ENCODE measurements around the gene UBE2I. TPM values are rescaled to one million over a fixed set of nuclear protein-coding genes. Genes with fewer than 3 reads are reported as not detected.
"Not testable (repeated sequence)": the region's sequence is repeated elsewhere in the genome, so short reads cannot be mapped to it uniquely, and the experiment has no call there.

Gene UBE2I
- total RNA-seq, 2 donors from 2014 or later: 76.6 to 87.1 TPM

GRCh38 chr16:1322407-1322806 is 13.0 kb downstream of the UBE2I start:
- no peak for DNase-seq
- no peak for ATAC-seq
- intact Hi-C loops (cut with DNase I, micrococcal nuclease): no loop called here

- intact Hi-C loops (cut with DNase I, micrococcal nuclease): no loop called here
- no peak for ATAC-seq
- no peak for DNase-seq
These were observed 14.1 kb downstream of the UBE2I start for GRCh38 chr16:1323296-1324239.

GRCh38 chr16:1324286-1324826 is 14.9 kb downstream of the UBE2I start:
- intact Hi-C loops (cut with DNase I, micrococcal nuclease): no loop called here
- ATAC-seq (no peak), DNase-seq (no peak)

- ATAC-seq (peak; percentile 3), DNase-seq (no peak)
- intact Hi-C loops (cut with DNase I, micrococcal nuclease): no loop called here
These were observed 15.8 kb downstream of the UBE2I start for GRCh38 chr16:1325261-1325660.

GRCh38 chr16:1325673-1326371 is 16.4 kb downstream of the UBE2I start:
- intact Hi-C loops (cut with DNase I, micrococcal nuclease): no loop called here
- ATAC-seq (peak; percentile 24), DNase-seq (no peak)

- DNase-seq (no peak), ATAC-seq (no peak)
- intact Hi-C loops (cut with DNase I, micrococcal nuclease): no loop called here
These were observed 17.0 kb downstream of the UBE2I start for GRCh38 chr16:1326391-1326790.

GRCh38 chr16:1326946-1327618 is 17.6 kb downstream of the UBE2I start:
- ATAC-seq (no peak), DNase-seq (no peak)
- intact Hi-C loops (cut with DNase I, micrococcal nuclease): no loop called here

GRCh38 chr16:1327619-1327947 is 18.1 kb downstream of the UBE2I start:
- intact Hi-C loops (cut with DNase I, micrococcal nuclease): no loop called here
- ATAC-seq (no peak), DNase-seq (no peak)

- DNase-seq; ATAC-seq; intact Hi-C loops (cut with DNase I, micrococcal nuclease): not testable (repeated sequence)
These were observed 18.7 kb downstream of the UBE2I start for GRCh38 chr16:1328136-1328535.

- DNase-seq; intact Hi-C loops (cut with DNase I, micrococcal nuclease); ATAC-seq: not testable (repeated sequence)
These were observed 19.5 kb downstream of the UBE2I start for GRCh38 chr16:1328961-1329360.

- intact Hi-C loops (cut with DNase I, micrococcal nuclease): no loop called here
- no peak for DNase-seq
- ATAC-seq: no peak
These were observed 21.0 kb downstream of the UBE2I start for GRCh38 chr16:1330260-1330914.

GRCh38 chr16:1330931-1331711 is 21.7 kb downstream of the UBE2I start:
- DNase-seq (no peak), ATAC-seq (no peak)
- intact Hi-C loops (cut with DNase I, micrococcal nuclease): no loop called here

GRCh38 chr16:1331712-1332617 is 22.5 kb downstream of the UBE2I start:
- intact Hi-C loops (cut with DNase I, micrococcal nuclease): no loop called here
- peak; percentile 81 to 82 for DNase-seq
- ATAC-seq: peak; percentile 63

GRCh38 chr16:1332618-1333148 is 23.2 kb downstream of the UBE2I start:
- intact Hi-C loops (cut with DNase I, micrococcal nuclease): no loop called here
- DNase-seq: no peak

GRCh38 chr16:1333149-1333812 is 23.8 kb downstream of the UBE2I start, which contains the start of gene BAIAP3:
TSS of gene BAIAP3 (plus strand) at chr16:1333645. CDS start at chr16:1338550, 4,905 bp downstream.
- DNase-seq (peak in 1 of 2 donors; percentile 69), ATAC-seq (peak; percentile 78)
- intact Hi-C loops (cut with DNase I, micrococcal nuclease): no loop called here

More at GRCh38 chr16:1332618-1333148, 23.2 kb downstream of the UBE2I start:
- no peak for ATAC-seq
